HG03432 (cell line): ENCODE results near the gene CORO1C.
"Not testable (repeated sequence)": the region's sequence is repeated elsewhere in the genome, so short reads cannot be mapped to it uniquely, and the experiment has no call there.

Experiments used
- ATAC-seq: cut with Tn5 transposase; IDR thresholded peaks from one replicate; pipeline ENCODE4 v1.9.1; 2021; ENCODE audit warnings: mild to moderate bottlenecking, moderate library complexity; ENCODE audit not compliant: unreplicated experiment

The CORO1C gene

DNA sequence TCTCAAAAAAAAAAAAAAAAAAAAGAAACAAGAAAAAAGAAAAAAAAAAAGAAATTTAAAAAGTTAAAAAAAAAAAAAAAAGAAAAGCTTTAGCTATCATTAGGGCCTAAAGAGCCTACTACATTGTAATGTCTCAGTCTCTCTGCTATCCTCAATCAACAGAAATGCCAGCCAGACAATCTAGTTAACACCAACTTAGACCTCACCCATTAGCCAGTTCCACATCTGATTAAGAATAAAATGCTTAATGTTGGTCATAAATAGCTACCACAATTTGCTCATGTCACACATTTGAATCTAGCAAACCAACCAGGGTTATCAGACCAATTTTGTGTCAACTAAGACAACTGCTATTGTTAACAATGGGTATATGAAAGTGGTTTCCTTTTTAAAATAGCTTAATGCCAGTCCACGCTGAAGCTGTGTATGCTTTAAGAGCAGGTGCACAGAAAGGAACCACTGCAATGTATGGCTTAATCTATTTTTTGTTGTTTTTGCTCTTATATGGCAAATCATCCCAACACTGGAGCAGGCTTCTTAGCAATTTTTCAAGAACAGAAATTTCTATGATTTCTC is 52.1 kb downstream of the CORO1C start:
- ATAC-seq, result no peak

DNA sequence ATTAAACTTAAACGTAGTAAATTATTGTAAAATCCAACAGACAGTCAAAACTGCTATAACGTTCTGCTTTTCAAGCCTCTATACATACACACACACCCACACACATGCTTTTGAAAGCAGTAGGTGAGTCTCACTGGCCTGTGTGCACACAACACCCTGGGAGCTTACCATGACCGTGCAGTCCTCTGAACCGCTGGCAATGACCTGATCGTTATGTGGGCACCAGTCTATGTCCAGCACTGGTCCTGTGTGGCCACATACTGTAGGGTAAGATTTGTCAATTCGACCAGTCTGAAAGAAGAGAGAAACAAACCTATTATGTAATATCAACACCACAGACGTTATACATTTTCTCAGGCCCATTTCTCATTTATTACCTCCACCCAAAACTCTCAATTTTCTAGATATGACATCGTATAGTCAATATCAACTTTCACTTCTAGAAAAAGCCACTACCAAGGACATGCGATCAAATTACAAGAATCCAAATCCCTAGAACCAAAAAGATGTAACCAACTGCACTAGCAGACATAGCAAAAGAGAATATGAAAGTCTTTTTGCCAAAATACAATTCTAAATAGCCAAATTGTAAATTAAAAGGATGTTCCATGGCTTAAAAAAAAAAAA is 53.1 kb downstream of the CORO1C start:
- ATAC-seq, result no peak

DNA sequence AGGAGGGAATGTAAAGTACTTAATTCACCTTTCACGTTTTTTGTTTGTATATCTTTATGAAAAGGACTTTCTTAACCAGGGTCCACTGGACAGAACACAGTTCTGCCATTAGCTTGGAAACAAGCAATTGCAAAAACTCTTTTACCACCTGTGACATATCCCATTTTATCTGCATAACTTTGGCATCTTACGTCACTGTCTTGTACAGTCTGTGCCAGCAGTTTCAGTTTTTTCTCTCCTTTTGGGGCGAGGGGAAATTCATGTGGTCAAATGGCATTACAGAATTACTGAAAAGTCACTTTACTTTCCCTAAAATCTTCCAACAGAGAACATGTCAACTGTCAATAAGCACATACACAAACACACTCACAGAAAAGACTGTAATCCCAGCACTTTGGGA is 53.9 kb downstream of the CORO1C start:
- no peak for ATAC-seq

DNA sequence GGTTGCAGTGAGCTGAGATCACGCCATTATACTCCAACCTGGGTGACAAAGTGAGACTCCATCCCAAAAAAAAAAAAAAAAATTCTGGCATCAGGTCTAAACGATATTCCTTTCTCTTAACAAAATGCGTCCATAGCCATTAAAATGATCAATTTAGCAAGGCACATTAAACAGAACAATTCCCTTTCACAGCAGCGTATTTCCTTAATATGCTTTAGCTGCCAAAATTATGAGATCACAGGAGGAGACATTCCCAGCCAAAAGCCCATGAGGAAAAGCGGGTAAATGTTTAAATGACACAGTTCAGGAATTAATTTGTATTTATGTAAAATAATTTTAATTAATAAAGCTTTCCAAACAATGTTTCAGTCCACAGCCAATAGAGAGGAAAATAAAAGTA is 54.6 kb downstream of the CORO1C start:
- ATAC-seq, result no peak

DNA sequence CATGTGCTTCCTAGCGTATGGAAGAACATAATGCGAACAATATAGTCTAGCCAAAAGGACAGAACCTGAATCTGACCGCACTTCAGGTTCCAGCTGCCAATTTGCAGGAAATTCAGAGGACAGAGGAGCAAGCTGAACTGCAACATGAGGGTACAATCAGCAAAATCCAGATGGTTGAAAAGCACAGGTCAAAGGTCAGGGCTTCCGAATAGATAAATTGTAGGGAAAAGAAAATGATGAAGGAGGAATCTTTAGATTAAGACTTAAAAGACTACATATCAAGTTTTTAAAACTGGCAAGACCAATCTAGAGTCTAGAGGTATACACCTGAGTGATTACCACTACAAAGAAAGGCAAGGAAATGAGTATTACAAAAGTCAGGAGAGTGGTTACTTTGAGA is 55.5 kb downstream of the CORO1C start:
- no peak for ATAC-seq

DNA sequence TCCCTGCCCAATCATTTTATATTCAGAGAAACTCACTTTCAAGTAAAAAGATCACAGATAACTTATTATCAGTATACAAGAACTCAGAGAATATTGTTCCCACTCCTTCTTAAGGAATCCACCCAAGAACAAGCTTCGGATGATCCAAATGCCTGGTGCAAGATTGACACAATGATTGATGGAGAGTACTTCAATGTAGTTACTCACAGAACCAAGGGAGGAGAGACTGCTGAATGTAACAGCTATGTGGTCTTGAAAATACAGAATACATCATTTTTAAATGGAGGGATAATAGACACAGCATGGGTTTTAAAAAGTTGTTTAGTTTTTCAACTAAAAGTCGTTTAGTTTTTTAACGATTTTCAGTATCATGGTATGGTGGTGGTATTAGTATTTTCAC is 59.3 kb downstream of the CORO1C start:
- no peak for ATAC-seq

DNA sequence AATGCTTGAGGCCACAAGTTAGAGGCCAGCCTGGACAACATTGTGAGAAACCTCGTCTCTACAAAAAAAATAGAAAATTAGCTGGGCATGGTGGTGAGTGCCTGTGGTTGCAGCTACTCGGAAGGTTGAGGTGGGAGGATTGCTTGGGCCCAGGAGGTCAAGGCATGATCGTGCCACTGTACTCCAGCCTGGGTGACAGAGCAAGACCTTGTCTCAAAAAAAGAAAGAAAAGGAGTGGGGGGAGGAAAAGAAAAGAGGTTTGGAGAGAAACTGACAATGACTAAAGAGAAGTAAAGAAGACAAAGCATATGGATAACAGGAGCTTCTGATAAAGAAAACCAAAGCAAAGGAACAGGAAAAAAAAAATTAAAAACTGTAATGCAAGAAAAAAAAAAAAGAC is 60.2 kb downstream of the CORO1C start:
- ATAC-seq, result no peak

DNA sequence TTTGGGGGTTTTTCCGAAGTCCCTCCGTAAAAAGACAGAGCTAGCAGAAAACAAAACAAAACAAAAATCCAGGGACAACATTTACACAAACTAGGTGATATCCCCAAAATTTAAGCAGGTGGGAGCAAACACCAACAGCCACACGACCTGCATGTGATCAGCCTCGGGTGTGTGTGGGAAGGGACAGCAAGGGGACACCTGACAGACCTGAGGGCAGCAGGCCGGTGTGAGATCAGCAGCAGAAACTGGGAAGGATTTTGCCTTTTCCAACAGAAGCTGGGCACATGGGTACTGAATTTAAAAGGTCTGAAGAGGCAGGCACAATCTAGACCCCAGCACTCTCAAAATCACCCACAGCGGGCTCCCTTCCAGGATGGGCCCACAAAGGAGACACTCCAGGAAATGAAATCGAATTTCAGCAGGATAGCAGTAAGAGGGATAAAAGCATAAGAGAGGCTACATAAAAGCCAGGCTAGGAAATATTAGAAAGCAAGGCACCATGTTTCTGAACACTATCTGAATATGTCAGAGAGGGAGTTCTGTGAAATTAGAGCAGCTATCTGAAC is 61.2 kb downstream of the CORO1C start:
- no peak for ATAC-seq

DNA sequence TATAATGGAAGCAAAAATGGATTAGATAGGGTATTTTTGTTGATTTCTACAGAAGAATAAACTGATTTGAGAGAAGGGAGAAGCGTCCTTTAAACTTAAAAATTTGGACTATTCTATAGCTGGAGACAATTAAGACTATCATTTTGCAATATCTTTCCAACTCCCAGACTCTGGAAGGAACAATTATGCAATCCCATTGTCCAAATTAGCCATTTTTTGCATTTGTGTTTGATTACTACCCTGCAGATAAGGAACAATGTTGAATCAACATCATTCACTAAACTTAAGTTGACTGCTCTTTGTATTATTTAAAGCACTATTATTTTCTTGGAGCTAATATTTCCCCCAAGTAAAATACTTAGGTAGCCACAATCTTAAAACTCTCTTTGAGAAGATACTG is 62.8 kb downstream of the CORO1C start:
- no peak for ATAC-seq

DNA sequence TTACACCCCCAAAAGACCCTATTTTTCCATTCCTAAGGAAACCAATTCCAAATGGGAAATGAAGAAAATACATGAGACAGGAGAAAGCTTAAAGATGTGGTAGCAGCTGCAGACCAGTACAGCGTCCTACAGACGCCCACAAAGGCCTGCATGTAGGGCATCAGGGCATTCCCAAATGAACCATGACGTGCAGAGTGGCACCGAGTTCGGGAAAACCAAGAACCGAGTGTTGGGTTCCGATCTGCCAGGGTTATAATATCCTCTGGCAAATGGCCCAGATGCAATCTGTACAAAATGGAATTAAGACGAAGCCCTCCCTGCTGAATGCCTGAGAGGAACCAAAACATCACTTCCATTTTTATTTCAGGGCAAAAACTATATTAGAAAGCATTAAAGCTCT is 63.3 kb downstream of the CORO1C start:
- ATAC-seq, result no peak

DNA sequence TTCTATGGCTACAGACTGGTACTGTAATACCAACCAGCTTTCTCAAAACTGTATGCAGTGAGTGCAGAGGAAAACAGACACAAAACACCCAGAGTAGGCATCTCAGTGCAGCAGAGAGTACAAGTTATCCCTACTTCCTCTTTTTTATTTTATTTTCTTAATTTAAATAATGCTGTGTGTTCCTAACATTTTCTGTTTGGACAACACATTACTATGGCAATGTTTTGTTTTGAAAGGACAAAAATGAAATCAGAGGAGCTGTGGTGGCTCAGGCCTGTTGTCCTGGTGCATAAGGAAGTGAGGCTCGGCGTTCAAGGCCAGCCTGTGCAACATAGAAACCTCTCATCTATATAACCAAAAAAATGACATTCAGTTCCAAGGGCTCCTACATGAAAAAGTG is 64.0 kb downstream of the CORO1C start:
- peak; percentile 26 for ATAC-seq

DNA sequence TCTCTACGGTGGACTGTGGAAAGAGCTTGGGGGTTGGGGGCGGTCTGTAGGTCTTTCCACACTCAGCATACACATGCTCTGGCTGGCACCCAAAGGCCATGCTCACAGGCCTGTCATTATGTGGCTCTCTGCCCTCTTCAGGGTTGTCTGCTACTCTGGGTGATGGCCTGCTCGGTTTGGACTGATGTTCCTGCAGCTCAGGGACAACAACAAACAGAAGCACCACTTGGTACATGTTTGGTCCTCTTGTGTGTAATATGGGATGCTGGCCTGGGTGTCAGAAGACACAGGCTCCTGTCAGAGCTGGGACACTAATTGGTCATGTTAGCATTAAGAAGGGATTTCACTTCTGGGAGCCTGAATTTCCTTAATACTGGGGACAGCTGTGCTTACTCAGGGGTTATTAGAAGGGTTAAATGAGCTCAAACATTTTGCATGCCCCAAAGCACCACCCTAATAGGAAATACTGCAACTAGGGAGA is 64.9 kb downstream of the CORO1C start:
- no peak for ATAC-seq

DNA sequence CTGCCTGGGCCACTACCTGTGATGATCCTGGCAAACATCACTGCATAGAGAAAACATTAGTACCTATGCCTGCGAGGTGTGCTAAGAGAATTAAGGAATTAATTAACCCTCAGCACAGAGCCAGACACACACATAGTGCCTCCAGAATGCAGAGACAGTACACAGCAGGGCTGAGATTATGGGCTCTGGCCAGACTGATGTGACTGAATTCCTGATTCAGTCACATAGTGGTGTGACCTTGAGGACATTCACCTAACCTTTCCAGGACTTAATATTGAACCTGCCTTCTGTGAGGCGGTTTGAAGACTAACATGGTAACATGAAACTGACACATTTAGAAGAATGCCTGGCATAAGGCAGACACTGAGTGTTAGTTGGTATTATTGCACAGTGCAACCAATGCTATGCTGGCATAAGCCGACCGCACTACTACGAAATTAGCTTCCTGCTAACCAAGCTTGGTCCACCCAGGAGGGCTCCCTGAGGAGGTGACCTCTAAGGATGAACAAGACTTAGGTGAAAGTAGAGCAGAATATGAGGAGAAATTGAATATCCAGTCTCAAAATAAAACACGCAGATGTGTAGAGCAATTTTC is 65.6 kb downstream of the CORO1C start:
- no peak for ATAC-seq

DNA sequence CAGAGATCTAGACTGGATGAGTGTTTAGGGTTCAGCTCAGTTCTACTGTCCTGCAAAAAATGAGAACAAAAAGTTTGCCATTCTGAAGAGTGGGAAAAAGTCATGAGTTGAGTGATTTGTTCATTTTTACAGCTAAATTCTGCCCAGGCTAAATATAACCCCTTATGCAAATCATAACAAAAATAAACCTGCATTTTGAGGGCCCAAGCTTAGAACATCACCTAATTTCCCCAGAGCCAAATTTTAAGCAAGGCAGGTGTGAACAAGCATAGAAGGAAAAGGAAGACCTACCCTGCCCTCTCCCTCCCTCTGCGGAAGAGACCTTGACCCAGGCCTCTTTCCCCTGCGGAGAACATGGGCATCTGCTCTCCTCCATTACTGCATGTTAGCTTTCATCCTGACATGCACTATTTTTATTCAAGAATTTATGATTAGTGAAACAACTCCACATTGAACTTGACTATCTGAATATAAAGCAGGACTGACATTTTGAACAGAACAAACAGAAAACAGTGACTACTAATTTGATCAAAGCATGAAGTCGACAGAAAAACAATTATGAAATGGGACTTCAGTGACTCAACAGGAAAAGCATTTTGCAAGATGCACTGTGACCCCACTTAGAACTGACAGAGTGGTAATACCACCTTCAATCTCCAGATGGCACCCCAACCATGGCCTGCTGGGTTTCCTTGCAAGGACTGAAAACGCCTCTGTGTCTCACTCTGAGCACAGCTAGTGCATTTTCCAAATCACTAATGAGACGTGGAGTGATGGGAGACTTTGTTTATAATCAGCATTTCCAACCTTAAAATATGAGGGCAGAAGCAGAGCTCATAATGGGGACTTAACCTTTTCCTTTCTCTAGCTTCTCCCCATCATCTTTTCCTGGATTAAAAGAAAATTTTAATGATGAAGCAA is 66.7 kb downstream of the CORO1C start:
- peak; percentile 79 for ATAC-seq

DNA sequence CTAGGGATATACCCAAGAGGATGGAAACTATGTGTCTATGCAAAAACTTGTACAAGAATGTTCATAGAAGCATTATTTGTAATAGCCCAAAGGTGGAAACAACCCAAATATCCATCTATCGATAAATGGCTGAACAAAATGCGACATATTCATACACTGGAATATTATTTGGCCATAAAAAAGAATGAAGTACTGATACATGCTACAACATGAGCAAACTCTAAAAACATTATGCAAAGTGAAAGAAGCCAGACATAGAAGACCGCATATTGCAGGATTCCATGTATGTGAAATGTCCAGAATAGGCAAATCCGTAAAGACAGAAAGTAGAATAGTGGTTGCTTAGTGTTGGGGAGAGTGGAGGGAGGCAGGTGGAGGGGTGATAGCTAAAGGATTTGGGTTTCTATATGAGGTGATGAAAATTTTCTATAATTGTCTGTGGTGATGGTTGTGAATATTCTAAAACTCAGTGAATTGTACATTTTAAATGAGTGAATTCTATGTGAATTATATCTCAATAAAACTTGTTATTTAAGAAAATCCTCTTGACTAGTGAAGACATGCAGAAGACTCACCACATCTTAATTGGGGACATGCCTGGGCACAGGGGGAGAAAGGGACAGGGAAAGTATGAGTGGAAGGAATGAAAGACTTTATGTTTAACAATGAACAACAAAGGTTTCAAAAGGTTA is 67.8 kb downstream of the CORO1C start:
- no peak for ATAC-seq

DNA sequence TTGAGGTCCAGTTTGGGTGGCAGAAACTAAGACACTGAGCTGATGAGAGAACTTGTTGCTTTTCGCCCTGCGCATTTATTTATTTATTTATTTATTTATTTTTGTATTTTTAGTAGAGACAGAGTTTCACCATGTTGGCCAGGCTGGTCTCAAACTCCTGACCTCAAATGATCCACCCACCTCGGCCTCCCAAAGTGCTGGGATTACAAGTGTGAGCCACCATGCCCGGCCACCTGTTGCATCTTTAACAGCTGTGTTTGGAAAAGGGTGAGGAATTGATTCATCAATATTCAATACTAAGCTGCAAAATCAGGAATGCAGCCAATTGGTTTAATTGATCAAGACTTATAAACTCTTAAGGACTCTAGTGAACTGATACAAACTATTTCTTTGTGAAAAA is 73.2 kb downstream of the CORO1C start:
- ATAC-seq, result not testable (repeated sequence)

DNA sequence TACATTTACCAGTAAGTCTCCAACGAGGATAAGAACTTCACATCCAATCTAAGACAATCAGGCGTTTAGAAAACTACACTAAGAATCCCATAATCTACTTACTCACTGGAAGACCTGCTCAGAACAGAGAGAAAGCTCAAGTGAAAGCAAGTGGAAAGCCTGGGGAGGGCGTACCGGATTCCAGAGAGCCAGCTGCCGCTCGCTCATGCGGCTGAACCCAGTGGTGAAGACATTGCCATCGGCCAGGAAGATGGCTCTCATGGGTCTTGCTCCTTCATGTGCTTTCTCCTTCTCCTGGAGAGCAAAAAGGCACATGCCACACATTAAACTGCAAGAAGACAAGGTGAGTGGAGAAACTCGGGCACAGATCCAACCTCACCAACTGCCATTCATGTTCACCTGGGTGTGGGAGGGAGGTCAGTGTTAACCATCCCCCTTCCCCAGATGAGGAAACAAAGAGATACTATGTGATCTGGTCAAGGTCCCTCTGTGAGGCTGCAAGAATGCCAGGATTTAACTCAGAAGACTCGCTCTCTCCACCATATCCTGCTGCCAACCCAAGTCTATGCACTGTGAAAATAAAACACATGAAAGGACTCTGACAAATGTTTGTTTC is 74.1 kb downstream of the CORO1C start:
- no peak for ATAC-seq

DNA sequence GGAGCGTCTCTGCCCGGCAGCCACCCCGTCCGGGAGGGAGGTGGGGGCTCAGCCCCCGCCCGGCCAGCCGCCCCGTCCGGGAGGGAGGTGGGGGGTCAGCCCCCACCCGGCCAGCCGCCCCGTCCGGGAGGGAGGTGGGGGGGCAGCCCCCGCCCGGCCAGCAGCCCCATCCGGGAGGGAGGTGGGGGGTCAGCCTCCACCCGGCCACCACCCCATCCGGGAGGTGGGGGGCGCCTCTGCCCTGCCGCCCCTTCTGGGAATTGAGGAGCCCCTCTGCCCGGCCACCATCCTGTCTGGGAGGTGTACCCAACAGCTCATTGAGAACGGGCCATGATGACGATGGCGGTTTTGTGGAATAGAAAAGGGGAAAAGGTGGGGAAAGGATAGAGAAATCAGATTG is 75.1 kb downstream of the CORO1C start:
- not testable (repeated sequence) for ATAC-seq

DNA sequence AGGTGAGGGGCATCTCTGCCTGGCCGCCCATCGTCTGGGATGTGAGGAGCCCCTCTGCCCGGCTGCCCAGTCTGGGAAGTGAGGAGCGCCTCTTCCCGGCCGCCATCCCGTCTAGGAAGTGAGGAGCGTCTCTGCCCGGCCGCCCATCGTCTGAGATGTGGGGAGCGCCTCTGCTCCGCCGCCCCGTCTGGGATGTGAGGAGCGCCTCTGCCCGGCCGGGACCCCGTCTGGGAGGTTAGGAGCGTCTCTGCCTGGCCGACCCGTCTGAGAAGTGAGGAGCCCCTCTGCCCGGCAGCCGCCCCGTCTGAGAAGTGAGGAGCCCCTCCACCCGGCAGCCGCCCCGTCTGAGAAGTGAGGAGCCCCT is 75.5 kb downstream of the CORO1C start:
- not testable (repeated sequence) for ATAC-seq

DNA sequence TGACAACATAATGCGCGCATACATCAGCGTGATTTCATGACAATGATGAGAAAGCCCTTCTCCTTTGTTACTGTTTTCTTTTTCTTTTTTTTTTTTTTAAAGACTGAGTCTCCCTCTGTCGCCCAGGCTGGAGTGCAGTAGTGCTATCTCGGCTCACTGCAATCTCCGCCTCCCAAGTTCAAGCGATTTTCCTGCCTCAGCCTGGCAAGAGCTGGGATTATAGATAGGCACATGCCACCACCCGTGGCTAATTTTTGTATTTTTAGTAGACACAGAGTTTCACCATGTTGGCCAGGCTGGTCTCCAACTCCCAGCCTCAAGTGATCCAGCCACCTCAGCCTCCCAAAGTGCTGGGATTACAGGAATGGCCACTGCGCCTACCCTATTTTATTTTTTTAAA is 76.7 kb downstream of the CORO1C start:
- not testable (repeated sequence) for ATAC-seq
